Testis (tissue), 3 donors: ENCODE measurements around the gene IDUA. TPM values are rescaled to one million over a fixed set of nuclear protein-coding genes. Genes with fewer than 3 reads are reported as not detected.

Experiments
- DNase-seq: peaks from one replicate; pipeline ENCODE4 v3.0.0-alpha.2; 2019
- H3K27ac ChIP-seq, 2 donors: fragments of 200-600 bp; sonication (generic); one replicate each; pipeline ENCODE4 v1.5.1; 2019
- H3K27me3 ChIP-seq: fragments of 200-600 bp; sonication (generic); one replicate; pipeline ENCODE4 v1.5.1; 2019
- H3K36me3 ChIP-seq: fragments of 200-600 bp; sonication (generic); one replicate; pipeline ENCODE4 v1.5.1; 2017; ENCODE audit warnings: low read depth; ENCODE audit errors: missing control alignments
- H3K4me1 ChIP-seq: fragments of 200-600 bp; sonication (generic); one replicate; pipeline ENCODE4 v1.5.1; 2019
- H3K4me3 ChIP-seq, 2 donors: fragments of 200-600 bp; sonication (generic); one replicate each; pipeline ENCODE4 v1.5.1; 2017 to 2019
- H3K9me3 ChIP-seq: fragments of 200-600 bp; sonication (generic); one replicate; pipeline ENCODE4 v1.5.1; 2017
- POLR2A ChIP-seq: fragments of 450-650 bp; IDR thresholded peaks from one replicate; pipeline ENCODE4 v1.6.1; 2017; ENCODE audit warnings: antibody characterized with exemption, mild to moderate bottlenecking, moderate library complexity
- WGBS, 2 donors: methylation state at CpG; one replicate each; pipeline ENCODE4 v1.1.5; 2018; 5-methylcytosine and 5-hydroxymethylcytosine counted together
- intact Hi-C: fragments of 100-400 bp; cut with DNase I; formaldehyde crosslinking; loops from one replicate; pipeline ENCODE4 v1.15.1; 2023; ENCODE audit warnings: low total_unique reads
- polyA plus RNA-seq: library from polyadenylated mRNA; stranded (reverse); fragments of 350-450 nt; fragmentation: Illumina TruSeq; extraction: RNeasy Lipid Tissue Mini Kit (QIAGEN cat#74804); gene quantifications from one replicate; pipeline ENCODE4 v1.2.3, GENCODE V29; 2014; ENCODE audit warnings: low read depth, low replicate concordance; ENCODE audit not compliant: insufficient read depth
- total RNA-seq, 2 donors: library from RNA; depleted of rRNA; stranded (reverse); fragments of >200 nt; gene quantifications; one replicate each; pipeline ENCODE4 v1.2.3, GENCODE V29; 2016
- TF ChIP-seq, protein P1 (sequence below), 3 experiments: fragments of 450-650 bp in 2 of 3; fragments of 200-600 bp in 1 of 3; sonication (generic) in 1 of 3; IDR thresholded peaks; one replicate each; pipeline ENCODE4 v1.5.1; 2016 to 2019; ENCODE audit warnings: antibody characterized with exemption in 3 of 3, mild to moderate bottlenecking in 2 of 3, moderate library complexity in 1 of 3

The IDUA gene
- total and polyA plus RNA-seq, 3 donors from 2014 or later: 8.9 to 39.4 (median 35.7) TPM

DNA sequence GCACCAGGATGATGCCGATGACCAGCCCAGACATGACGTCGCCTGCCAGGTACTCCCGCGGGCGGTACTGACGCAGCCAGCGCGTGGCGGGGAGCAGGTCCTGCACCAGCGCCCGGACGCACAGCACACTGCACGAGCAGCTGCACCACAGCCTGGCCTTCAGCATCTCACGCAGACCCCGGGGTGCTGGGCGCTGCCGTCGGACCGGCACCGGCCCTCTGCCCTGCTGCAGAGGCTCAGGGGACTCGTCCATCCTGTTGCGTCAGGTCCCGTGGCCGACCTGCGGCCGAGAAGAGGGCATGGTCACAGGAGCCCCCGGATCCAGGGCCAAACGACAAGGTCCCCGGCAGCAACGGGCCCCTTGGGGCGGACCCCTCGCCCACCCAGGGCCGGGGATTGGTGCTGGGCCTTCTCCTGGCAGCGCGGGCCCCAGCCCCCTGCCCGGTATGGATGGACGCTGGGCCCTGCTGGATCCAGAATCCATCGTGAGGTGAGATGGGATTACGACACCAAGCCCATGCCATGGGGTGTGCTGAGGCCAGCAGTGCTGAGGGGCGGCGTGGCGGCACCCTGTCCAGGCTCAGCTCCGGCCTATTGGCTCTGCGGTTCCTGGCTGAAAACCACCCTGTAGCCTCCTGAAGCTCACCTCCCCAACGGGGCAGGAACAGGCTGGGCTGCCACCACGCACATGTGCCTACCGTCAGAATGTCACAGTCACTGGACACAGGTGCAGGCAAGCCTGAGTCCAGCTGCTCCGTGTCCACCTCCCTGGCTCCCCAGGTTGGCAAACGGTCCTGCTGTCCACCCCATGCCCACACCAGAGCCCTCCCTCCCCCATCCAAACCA is 4.8 kb downstream of the IDUA start:
- Histone ChIP-seq H3K27ac (no peak overlapping the region), H3K4me1 (peaks cover 8% of the 10 kb centered on the region), H3K27me3 (no peaks in the 10 kb centered on the region), H3K36me3 (no peaks in the 10 kb centered on the region), H3K9me3 (no peaks in the 10 kb centered on the region), H3K4me3 (no peak overlapping the region)
- WGBS, 2 donors: 95 to 96% methylated on average over 29 to 50 of the region's 50 CpGs
- no peak for DNase-seq
- intact Hi-C loops: no loop called here
- TF ChIP-seq, protein P1, sequence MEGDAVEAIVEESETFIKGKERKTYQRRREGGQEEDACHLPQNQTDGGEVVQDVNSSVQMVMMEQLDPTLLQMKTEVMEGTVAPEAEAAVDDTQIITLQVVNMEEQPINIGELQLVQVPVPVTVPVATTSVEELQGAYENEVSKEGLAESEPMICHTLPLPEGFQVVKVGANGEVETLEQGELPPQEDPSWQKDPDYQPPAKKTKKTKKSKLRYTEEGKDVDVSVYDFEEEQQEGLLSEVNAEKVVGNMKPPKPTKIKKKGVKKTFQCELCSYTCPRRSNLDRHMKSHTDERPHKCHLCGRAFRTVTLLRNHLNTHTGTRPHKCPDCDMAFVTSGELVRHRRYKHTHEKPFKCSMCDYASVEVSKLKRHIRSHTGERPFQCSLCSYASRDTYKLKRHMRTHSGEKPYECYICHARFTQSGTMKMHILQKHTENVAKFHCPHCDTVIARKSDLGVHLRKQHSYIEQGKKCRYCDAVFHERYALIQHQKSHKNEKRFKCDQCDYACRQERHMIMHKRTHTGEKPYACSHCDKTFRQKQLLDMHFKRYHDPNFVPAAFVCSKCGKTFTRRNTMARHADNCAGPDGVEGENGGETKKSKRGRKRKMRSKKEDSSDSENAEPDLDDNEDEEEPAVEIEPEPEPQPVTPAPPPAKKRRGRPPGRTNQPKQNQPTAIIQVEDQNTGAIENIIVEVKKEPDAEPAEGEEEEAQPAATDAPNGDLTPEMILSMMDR (IDR thresholded peaks at IDR 0.05): no peak
- TF ChIP-seq POLR2A: no peak

- peaks cover 5% of the 10 kb centered on the region for H3K4me1 ChIP-seq
- intact Hi-C loops: no loop called here
- no peak overlapping the region for H3K27ac ChIP-seq
- TF ChIP-seq, protein P1 (IDR thresholded peaks at IDR 0.05): no peak
- TF ChIP-seq POLR2A: no peak
- no peak for DNase-seq
- WGBS, 2 donors: 77 to 79% methylated on average over 13 to 25 of the region's 25 CpGs
- no peaks in the 10 kb centered on the region for H3K27me3 ChIP-seq
- H3K4me3 ChIP-seq: no peak overlapping the region
- H3K9me3 ChIP-seq: no peaks in the 10 kb centered on the region
- no peaks in the 10 kb centered on the region for H3K36me3 ChIP-seq
Observed at GRCh38 chr4:992297-993110, 5.7 kb downstream of the IDUA start.

DNA sequence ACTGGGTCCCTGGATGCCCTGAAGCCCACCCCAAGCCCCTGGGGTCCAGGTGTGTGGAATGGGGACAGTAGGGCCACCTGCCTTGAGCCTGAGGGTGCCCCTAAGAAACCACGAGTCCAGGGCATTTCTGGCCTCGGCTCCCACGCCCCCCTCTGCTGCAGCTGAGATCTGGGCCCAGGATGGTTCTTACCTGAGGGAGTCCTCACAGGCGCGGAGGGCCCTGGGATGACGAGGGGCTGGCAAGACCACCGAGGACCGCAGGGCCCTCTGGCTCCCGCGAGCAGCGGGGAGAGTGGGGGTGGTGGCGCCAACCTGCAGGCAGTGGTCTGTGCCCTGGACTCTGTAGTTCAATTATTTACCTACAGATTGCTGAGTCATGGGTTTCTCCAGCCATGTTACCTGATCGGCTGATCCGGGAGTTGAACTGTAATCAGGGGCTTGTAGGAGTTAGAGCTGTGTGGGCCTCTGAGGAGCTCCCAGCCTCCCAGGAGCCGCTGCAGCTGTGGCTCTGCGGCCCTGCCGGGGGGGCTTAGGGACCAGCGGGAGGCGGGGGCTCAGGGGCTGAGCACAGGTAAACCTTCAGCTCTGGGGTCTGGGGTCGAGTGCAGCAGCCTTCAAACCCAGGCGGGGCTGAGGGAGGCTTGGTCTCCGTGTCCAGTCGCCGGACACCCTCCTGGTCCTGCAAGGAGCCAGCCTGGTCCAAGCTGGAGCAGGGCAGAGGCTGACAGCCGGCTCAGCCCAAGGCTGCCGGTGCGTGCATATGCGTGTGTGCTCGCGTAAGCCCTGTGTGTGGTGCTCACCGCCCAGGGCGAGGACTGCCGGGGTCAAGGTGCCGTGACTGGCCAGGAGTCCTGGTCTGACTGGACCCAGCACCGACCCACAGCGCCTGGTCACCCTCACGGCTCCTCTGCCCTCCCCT is 6.5 kb downstream of the IDUA start, which contains the start of gene SLC26A1:
Gene SLC26A1, minus strand, starts transcription at position 294 of the 919 bp plus-strand sequence. CDS start 1,701 bp downstream, outside the sequence.
- Histone ChIP-seq H3K27ac (no peak within 1 kb of the TSS), H3K4me1 (peaks cover 7% of the 10 kb centered on the region), H3K4me3 (no peak within 1 kb of the TSS), H3K36me3 (no peaks in the 10 kb centered on the region), H3K27me3 (no peaks in the 10 kb centered on the region), H3K9me3 (no peaks in the 10 kb centered on the region)
- DNase-seq: no peak
- intact Hi-C loops: no loop called here
- no peak for TF ChIP-seq POLR2A
- TF ChIP-seq, protein P1 (IDR thresholded peaks at IDR 0.05): no peak
- 85 to 89% methylated on average over 16 to 36 of the region's 37 CpGs for WGBS, 2 donors

GRCh38 chr4:995311-996026 is 8.6 kb downstream of the IDUA start:
- no peak overlapping the region for H3K27ac ChIP-seq
- TF ChIP-seq, protein P1 (IDR thresholded peaks at IDR 0.05): no peak
- TF ChIP-seq POLR2A: no peak
- no peaks in the 10 kb centered on the region for H3K36me3 ChIP-seq
- intact Hi-C loops: no loop called here
- 93 to 98% methylated on average over 8 to 23 of the region's 23 CpGs for WGBS, 2 donors
- peaks cover 7% of the 10 kb centered on the region for H3K4me1 ChIP-seq
- no peaks in the 10 kb centered on the region for H3K9me3 ChIP-seq
- no peak overlapping the region for H3K4me3 ChIP-seq
- H3K27me3 ChIP-seq: no peaks in the 10 kb centered on the region
- no peak for DNase-seq
